SKM-1 treated with dmso at 0.1 percent for 144 hours (cell line): ENCODE measurements around the gene AR.

Experiments used
- DNase-seq: peaks from one replicate; lab custom pipeline; 2025; ENCODE audit not compliant: unreplicated experiment; lab: John Stamatoyannopoulos, UW

Gene AR

DNA sequence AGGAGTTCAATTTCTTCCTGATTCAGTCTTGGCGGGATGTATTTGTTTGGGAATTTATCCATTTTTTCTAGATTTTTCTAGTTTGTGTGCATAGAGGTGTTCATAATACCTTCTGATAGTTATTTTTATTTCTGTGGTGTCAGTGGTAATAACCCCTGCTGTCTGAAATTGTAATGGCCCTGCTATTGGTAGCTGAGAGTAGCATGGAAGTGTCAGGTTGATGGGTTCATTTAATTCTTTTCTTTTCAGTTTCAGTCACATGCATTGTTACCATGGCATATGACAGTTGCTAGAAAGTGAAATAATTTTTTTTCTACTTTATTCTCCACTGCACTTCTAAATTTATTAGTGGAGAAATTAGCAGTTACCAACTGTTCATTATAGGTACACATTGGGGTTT is 20.7 kb downstream of the AR start:
- DNase-seq: no peak

GRCh38 chrX:67568769-67569168 is 24.9 kb downstream of the AR start:
- no peak for DNase-seq

DNA sequence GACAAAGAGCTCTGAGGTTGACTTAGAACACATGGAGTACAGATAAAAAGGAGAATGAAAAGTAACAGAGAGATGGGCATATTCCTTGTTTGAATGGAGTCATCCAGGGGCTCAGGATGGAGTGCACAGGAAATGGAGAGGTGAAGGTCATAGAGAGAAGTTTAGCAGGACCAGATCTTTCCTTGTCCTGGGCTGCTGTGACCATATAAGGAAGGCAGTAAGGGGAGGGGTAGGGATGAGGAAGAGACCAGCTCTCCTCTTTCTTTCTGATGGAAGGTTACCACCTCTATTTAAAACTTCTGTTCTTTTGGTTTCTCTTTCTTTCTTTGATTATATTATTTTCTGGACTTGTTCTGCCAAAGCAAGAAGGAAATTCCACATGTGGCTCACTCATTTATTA is 27.0 kb downstream of the AR start:
- no peak for DNase-seq

DNA sequence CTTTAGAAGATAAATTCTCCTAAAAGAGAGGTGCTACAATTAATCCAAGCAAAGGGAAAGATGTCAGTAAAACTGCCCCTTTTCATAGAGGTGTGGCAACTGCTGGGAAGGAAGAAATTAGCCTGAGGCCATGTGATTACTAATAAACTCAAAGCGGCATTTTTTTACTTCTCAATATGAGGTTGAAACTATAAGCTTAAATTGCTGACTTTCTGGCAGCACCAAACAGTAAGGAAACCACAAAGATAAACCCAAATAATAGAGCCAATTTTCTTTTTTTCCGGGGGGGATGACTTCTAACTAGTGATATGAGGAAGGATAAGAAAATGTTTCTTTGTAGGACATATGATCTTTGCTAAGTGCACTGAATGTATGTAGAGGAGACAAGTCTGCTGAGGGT is 30.9 kb downstream of the AR start:
- DNase-seq: no peak

DNA sequence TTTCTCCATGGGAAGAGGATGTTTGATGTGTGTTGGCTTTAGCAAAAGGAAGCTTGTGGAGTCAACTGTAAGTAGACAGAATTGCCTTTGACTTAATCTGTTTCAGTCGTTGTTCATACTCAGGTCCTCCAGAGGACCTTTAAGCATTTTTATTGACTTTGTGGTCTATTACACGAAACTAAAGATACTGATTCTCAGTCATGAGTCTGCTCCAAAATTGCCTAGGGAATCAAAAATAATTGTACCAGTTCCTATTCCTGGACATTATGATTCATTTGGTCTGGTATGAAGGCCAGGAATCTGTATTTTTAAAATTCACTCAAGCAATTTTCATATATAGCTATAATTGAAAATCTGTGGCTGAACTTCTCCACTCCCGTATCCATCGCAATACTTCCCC is 38.6 kb downstream of the AR start:
- DNase-seq: no peak

GRCh38 chrX:67583171-67583570 is 39.4 kb downstream of the AR start:
- no peak for DNase-seq

- no peak for DNase-seq
Measured at GRCh38 chrX:67585401-67585800, 41.6 kb downstream of the AR start.

DNA sequence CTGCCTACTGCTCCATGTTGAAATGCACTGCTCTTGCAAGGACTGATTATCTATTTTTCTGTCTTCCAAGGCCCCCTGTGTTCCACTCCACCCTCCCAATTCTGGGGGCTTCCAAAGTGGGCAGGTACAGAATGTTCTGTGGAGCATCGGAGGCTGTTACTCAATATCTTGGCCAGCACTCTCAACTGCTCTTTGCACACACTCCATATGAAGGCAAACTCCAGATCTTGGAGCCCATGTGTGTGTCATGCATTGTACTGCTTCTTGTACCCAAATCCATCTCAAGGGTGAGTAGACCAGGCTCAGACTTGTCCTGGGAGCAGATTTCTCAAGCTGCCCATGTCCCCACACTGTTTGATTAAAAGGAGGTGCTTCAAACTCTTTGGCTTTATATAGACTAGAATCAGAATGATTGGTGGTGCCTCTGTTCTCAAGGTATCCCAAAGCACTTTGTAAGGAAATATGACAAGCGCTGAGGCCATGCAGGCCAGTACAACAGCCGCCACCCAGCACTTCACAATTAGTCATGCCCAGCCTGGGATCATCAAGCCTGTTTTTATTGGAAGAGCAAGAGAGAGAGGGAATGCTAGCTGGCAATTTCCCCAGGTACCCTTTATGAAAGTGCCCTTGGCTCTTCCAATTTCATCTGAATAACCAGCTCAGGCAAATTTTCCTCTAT is 44.3 kb downstream of the AR start:
- DNase-seq: no peak

DNA sequence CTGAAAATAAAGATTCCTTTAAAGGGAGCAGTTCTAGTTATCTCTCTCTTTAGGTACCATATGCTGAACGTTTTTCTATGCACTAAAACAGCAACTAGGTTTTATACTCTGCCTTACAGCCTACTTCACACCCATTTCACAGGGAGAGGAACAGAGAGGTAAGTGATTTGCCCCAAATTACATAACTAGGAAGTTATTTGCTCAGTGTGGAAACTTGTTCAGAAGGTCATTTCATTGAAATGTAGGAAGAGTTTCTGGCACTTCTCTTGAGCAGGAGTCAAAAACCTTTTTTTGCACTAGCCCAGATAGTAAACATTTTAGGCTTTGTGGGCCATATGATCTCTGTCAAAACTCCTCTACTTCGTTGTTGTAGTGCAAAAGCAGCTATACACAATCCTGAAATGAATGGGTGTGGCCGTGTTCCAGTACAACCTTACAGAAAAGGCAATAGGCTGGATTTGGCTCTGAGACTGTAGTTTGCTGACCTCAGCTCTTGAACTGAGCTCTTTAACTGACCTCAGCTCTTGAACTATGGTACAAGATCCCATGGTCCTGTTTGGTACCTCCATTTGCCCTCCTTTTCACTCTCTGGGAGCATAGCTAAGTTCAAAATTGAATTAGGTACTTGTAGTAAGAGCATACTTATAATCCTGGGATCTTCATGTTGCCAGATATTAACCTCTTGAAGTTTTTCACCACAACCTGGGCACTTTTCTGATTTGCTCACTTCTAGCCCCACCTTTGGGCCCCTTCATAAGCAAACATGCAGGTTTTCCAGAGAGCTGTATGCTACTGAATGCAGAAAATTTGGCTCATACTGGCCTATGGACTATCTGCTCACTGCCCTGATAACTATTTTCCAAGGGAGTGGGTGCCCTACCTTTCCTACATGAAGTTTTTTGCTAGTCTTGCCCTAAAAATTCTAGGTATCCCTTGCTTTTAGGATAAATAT is 53.3 kb downstream of the AR start:
- no peak for DNase-seq

DNA sequence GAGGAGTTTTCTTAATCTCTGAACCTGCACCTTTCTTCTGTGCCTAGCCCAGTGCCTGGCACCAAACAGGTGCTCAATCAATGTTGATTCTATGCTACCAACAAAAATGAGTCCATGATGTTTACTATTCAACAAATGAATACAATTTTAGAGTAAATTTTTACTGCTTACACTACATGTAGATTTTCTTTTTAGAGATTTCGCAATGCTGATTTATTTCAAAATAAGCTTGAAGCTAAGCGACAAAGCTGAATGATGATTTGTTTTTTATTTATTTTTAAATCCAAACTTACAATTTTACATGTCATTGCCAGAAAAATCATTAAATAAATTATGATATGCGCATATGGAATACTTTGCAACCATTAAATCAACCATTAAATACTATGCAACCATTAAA is 55.7 kb downstream of the AR start:
- DNase-seq: no peak

GRCh38 chrX:67601771-67602170 is 58.0 kb downstream of the AR start:
- DNase-seq: no peak

GRCh38 chrX:67604979-67605703 is 61.3 kb downstream of the AR start:
- no peak for DNase-seq

- DNase-seq: no peak
Measured at GRCh38 chrX:67607466-67607865, 63.6 kb downstream of the AR start.

- no peak for DNase-seq
Measured at GRCh38 chrX:67610282-67610681, 66.5 kb downstream of the AR start.

GRCh38 chrX:67612231-67612630 is 68.4 kb downstream of the AR start:
- no peak for DNase-seq

DNA sequence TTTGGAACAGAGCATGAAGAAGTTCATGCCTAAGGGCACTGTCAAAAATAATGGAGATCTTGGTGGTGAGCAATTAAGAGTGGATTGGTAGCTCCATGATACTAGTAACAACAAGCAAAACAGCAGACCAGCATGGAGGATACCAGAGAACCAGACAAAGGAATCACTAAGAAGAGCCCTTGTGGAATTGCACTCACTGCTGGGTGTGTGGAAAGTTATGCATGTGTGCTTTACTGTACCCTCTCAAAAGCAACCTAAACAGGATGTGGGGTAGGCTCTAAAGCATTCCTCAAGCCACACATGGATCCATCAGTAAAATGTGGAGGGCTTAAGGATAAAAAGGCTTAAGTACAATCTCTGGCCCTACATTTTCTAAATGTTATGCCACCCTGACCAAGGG is 69.5 kb downstream of the AR start:
- no peak for DNase-seq

DNA sequence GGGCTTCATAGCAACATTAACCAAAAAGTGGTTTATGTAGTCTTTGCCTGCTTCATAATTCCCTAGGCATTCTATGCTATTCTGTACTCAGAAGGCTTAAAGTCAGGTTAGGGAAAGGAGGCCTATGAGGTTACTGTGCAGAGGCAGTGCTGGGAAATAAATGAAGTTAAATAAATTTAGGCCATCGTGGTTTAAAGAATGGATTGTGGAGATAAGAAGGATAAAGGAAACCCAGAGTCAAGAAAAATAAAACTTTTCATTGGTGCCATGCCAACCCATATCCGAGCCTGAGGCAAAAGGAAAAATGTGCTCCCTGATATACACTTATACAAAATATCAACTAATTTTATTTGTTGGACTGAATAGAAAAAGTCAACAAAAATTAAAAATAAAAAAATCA is 70.2 kb downstream of the AR start:
- DNase-seq: no peak

GRCh38 chrX:67614423-67614822 is 70.6 kb downstream of the AR start:
- DNase-seq: no peak

GRCh38 chrX:67619253-67619652 is 75.4 kb downstream of the AR start:
- DNase-seq: no peak

DNA sequence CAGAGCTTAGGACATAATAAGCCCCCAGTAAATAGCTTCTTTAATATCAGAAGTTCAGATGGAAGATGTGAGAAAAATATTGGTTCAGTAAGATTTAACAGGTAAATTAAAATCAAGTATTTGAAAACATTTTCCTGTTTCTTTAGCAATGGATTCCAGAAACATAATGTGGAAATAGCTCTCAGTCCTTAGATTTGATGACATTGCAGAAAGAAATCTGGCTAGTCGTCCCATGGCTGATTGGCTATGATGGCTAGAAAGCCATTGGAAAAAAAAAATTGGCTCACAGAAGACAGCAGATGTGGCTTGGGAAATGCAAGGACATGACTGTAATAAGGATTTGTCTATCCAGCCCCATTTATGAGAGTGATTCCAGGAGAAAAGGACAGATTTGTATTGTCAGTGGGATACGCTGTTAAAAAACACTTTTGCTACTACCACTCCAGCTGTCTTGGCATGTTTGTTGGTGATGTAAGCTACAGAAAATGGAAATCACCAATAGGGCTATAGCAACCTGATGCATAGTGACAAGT is 78.3 kb downstream of the AR start:
- no peak for DNase-seq

GRCh38 chrX:67624325-67624724 is 80.5 kb downstream of the AR start:
- no peak for DNase-seq

- DNase-seq: no peak
Measured at GRCh38 chrX:67635424-67635823, 91.6 kb downstream of the AR start.
